ENCODE data around the gene RAB36.

The RAB36 gene

DNA sequence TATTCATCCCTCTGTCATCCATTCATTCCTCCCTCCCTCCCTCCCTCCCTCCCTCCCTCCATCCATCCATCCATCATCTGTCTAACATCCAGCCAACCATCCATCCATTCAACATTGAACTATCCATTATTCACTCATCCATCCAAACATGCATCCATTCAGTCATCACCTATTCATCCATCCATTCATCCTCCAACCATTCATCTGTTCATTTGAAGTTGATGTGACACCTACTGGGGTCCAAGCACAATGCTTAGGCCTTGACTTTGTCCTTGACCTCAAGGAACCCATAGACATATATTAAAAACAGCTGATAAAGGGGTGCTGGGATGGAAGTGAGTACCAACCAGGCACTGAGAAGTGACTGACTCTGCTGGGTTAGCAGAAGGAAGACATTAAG lies 61.6 kb downstream of the RAB36 start:
- no peak for DNase-seq (ENCODE audit: low spot score)

DNA sequence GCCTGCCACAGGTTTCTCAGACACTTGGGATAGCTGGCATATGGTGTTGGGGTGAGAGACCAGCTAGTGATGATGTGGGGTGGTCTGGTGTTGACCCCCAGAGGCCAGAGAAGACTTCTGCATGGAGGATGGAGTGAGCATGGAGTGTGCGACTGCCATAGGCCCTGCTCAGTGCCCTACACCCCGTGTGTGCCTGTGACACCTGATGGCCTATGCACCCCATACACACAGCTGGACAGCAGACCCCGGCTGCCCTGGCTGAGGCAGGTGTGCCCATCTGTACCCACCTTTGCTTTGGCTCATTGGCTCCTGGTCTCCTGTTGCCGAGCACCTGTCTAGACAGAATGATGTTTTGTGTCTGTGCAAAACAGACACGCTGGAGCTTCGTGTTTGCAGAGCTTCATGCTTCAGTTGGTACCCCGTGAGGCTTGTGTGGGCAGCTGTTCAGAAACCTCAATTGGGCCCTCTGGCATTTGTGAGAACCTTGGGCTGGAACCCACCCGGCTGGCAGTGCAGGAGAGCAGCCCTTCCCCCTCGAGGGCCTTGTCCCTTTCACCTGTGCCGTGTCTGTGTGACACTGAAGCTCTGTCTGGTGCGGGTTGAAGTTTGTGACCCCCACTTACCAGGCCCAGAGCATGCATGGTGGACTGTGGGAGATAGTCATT lies 62.6 kb downstream of the RAB36 start:
- DNase-seq (ENCODE audit: low spot score): no peak

DNA sequence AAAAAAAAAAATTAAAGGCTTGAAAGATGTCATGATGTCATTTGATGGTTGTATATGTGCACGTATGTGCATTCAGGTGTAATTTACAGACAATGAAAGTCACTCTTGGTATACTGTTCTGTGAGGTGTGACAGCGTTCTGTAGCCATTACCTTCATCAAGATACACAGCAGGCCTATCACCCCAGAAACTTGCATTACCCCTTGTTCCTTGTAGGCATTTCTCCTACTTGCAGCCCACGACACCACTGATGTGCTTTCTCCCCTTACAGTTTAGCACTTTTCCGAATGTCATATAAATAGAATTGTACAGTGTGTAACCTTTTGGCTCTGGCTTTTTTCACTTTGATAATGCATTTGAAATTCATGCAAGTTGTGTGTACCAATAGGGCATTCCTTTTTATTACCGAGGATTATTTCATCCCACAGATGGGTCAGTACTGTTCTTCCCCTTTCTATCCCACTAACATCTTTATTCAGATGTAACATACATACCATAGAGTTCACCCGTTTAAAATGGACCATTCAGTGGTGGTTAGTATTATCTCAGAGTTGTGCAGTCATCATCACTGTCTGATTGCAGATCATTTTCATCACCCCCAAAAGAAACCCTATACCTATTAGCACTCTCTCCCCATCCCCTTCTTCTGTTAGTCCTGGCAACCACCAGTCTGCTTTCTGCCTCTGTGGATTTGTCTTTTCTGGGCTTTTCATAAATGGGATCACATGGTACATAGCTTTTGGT lies 65.3 kb downstream of the RAB36 start:
- DNase-seq (ENCODE audit: low spot score): no peak

DNA sequence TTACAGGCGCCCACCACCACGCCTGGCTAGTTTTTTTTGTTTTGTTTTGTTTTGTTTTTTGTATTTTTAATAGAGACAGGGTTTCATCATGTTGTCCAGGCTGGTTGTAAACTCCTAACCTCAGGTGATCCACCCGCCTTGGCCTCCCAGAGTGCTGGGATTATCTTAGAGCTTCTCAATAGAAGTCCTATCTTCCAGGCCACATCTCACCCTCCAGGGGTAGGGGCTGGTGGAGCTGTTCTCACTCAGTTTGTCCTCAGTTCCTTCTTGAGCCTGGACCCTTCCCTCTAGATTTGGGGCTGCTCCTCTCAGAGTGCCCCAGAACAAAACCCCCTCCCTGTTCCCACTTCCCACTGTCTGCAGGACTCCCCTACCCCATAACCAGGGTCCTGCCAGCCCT lies 66.3 kb downstream of the RAB36 start:
- DNase-seq (ENCODE audit: low spot score): no peak

DNA sequence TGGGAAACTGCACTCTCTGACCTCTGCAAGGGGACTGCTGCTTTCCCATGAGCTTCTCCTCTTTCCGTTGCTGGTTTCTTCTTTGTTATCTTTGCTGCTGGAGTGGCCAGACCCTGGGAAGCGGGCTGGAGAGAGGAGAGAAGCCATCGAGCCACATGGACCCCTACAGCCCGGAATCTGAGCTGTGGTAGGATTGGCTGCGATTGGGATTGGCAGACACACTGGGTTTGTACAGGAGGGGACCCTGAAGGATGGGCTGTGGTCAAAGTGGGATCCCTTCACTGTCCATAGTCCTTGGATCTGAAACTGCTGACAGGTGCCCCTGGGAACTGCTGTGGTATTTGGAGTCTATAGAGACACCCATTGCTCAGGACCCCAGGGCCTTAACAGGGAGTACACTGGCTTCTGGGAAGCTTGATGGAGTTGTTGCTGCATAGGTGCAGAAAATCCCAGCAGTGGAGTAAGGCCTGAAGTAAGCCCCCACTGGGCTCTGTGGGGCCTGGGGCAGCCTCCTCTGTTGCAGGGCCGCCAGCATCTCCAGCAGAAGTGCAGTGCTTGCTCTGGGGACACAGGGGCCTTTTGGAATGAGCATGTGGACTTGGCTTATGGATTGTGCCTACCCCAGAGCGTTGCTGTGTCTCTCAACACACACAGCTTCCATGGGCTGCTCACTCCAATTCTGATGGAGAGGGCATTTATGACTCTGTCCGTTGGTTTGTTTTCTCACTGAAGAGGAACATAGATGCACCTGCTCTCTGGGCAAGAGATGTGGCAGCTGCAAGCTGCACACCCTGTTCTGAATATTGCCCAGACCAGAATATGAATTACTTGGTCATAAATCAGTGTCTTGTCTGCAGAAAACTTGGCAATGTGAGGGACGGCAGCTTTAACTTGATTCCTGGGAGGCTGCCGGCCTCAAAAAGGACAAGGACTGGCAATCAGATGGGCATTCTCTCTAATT lies 67.1 kb downstream of the RAB36 start:
- no peak for DNase-seq (ENCODE audit: low spot score)

DNA sequence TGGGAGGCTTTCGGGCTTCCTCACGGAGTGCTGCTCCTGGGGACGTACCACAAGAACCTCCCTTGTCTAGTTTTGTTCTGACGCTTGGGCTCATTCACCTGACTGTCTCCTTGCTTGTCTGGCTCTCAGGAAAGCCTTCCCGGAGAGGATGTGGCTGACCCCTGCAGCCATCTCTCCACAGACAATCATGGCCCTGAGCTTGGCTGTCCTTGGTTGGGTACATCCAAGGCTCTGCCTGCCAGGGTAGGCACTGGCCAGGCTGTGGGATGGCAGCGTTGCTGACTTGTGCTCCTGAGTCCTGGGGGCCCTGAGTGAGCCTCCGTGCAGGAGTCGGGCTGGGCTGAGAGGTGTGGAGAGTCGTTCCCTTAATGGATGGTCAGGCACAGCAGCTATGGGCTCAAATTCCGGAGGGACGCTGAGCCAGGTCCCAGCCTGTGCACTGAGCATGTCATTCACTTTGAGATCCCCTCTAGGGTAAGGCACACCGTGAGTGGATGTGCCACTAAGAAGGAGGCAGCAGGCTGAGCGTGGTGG lies 67.8 kb downstream of the RAB36 start:
- no peak for DNase-seq (ENCODE audit: low spot score)

DNA sequence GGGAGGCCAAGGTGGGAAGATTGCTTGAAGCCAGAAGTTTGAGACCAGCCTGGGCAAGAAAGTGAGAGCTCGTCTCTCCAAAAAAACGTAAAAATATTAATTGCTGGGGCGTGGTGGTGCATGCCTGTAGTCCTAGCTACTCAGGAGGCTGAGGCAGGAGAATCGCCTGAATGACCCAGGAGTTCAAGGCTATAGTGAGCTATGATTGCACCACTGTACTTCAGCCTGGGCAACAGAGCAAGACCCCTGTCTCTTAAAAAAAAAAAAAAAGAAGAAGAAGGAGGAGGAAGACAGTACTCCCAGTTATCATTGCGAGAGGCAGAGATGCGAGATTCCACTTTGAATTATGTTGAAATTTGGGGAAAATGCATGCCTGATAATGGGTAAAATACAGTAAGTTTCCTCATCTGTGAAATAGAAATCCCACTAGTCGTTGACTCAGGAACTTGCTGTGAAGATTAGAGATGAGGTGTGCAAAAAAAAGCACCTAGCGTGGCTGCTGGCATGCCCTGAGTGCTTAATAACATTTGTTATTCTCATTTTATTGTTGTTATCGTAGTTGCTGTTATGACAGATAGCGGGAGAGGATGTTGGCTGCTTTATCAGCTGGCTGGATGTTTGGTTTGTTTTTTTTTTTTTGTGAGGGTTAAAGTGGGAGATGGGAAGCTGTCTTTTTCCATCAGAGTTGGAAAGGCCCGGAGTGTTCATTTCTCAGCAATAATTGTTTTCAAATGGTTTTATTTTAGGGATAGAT lies 68.5 kb downstream of the RAB36 start:
- no peak for DNase-seq (ENCODE audit: low spot score)

All from Ammon's horn (tissue), 1 donor.